GM18867 (cell line): Measurements from ENCODE around the gene ARHGAP5.

Source experiments
- ATAC-seq: cut with Tn5 transposase; IDR thresholded peaks from one replicate; pipeline ENCODE4 v1.9.1; 2021; ENCODE audit warnings: mild to moderate bottlenecking, moderate library complexity; ENCODE audit not compliant: unreplicated experiment

Gene ARHGAP5

GRCh38 chr14:32076278-32077080 is 625 bp upstream of the ARHGAP5 start:
- ATAC-seq: peak; percentile 60

- ATAC-seq: peak; percentile 15
Measured at GRCh38 chr14:32078023-32078857, 1.1 kb downstream of the ARHGAP5 start.

- ATAC-seq: no peak
Measured at GRCh38 chr14:32078858-32079216, 1.7 kb downstream of the ARHGAP5 start.

- no peak for ATAC-seq
Measured at GRCh38 chr14:32079264-32079663, 2.2 kb downstream of the ARHGAP5 start.

GRCh38 chr14:32080001-32080510 is 3.0 kb downstream of the ARHGAP5 start:
- no peak for ATAC-seq

GRCh38 chr14:32081901-32082300 is 4.8 kb downstream of the ARHGAP5 start:
- ATAC-seq: no peak

GRCh38 chr14:32083315-32083624 is 6.2 kb downstream of the ARHGAP5 start:
- no peak for ATAC-seq

GRCh38 chr14:32083789-32084188 is 6.7 kb downstream of the ARHGAP5 start:
- no peak for ATAC-seq

- ATAC-seq: no peak
Measured at GRCh38 chr14:32085182-32085844, 8.2 kb downstream of the ARHGAP5 start.

GRCh38 chr14:32085845-32086383 is 8.8 kb downstream of the ARHGAP5 start:
- ATAC-seq: no peak

- no peak for ATAC-seq
Measured at GRCh38 chr14:32087173-32087861, 10.2 kb downstream of the ARHGAP5 start.

GRCh38 chr14:32087907-32088306 is 10.8 kb downstream of the ARHGAP5 start:
- no peak for ATAC-seq

GRCh38 chr14:32090686-32091085 is 13.6 kb downstream of the ARHGAP5 start:
- ATAC-seq: no peak

- ATAC-seq: no peak
Measured at GRCh38 chr14:32099473-32099872, 22.4 kb downstream of the ARHGAP5 start.

GRCh38 chr14:32100175-32100574 is 23.1 kb downstream of the ARHGAP5 start:
- ATAC-seq: no peak

GRCh38 chr14:32102152-32102787 is 25.2 kb downstream of the ARHGAP5 start:
- ATAC-seq: peak; percentile 81

- ATAC-seq: no peak
Measured at GRCh38 chr14:32102968-32103367, 25.9 kb downstream of the ARHGAP5 start.

- no peak for ATAC-seq
Measured at GRCh38 chr14:32104308-32104707, 27.2 kb downstream of the ARHGAP5 start.

GRCh38 chr14:32104803-32105202 is 27.7 kb downstream of the ARHGAP5 start:
- ATAC-seq: no peak
